ENCODE measurements around the gene RBP5. TPM values are rescaled to one million over a fixed set of nuclear protein-coding genes. Genes with fewer than 3 reads are reported as not detected.

RBP5 gene
- total RNA-seq, 1 experiment from 2014 or later: 2.6 TPM

DNA sequence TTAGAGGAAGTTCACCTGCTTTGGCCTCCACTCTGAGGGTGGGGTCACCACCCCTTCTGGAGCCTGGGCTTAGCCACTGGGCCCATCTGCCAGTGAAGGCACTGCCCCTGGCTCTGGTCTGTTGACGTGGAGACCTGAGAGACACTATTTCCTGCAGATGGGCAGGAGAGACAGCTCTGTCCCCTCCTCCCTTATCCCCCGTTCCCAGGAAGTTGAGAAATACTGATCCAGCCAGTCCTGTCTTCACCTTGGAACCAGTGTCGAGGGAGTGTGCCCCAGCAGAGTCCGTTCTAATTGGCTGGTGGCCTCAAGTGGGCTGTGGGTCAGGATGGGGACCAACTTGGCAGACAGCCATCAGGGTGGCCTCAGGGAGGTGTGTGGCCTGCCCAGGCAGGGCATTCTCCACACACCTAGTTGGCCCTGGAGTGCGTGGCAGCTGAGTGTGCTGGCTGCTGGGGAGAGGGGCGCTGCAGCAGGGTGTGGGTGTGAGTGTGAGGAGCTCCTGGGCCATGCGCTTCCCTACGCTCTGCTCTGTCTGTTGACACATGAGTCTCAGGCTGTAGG is 26.9 kb upstream of the RBP5 start:
- Histone ChIP-seq H3K27me3 (ENCODE audit: control insufficient read depth, insufficient read depth, low read length) (no peaks in the 10 kb centered on the region), H3K36me3 (replicated peaks; ENCODE audit: control insufficient read depth, insufficient read depth, low read length) (no peaks in the 10 kb centered on the region; the same call in 1 of the 2 replicates), H3K4me3 (ENCODE audit: insufficient read depth, low read depth, low read length) (no peak overlapping the region)
- no peak for DNase-seq

DNA sequence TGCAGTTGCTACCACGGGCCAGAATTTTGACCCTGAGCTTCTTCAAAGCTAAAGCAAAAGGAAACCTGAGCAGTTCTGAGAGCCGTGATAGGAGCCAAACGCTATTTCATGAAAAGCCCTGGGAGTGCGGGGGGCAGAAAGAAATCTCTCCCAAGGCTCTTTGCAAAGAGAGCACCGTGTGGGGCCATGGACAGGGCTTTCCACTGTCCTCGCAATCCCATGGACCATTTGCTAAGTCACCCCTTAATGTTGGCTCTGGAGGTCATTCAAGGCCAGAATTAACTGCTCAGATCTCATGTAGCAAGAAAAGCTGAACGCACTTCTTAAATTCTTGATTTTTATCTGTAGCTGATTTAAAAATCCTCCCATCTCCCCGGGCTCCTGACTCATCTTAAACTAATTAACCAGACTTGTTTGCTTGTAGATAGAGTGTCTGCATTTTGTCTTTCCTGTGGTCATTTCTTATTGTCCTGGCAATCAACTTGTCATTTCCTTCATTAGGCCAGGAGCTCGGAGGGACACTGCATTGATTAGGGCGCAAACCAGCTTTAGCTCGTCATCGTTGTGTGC is 26.3 kb upstream of the RBP5 start:
- no peaks in the 10 kb centered on the region; the same call in 1 of the 2 replicates for H3K36me3 ChIP-seq (replicated peaks; ENCODE audit: control insufficient read depth, insufficient read depth, low read length)
- no peaks in the 10 kb centered on the region for H3K27me3 ChIP-seq (ENCODE audit: control insufficient read depth, insufficient read depth, low read length)
- H3K4me3 ChIP-seq (ENCODE audit: insufficient read depth, low read depth, low read length): no peak overlapping the region
- peak; percentile 11 for DNase-seq

DNA sequence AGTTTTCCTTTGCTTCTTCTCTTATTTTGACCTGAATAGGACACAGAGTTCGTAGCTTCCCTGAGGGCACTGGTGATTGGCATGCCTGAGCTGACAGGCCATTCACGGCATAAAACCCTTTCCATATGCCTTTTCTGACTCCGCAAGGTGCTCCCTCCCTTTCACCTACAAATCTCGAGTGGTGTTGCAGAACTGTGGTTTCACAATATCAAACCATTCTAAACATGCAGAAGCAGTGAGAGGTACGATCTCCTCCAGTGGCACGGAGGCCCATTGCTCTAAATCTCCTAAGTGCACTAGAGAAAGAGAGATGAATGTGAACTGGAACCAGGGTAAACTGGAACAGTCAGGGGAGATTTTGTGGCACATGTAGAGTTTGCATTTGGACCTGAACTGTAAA is 25.4 kb upstream of the RBP5 start:
- Histone ChIP-seq H3K4me3 (ENCODE audit: insufficient read depth, low read depth, low read length) (no peak overlapping the region), H3K36me3 (replicated peaks; ENCODE audit: control insufficient read depth, insufficient read depth, low read length) (peaks cover 1% of the 10 kb centered on the region), H3K27me3 (ENCODE audit: control insufficient read depth, insufficient read depth, low read length) (no peaks in the 10 kb centered on the region)
- DNase-seq: peak; percentile 8

DNA sequence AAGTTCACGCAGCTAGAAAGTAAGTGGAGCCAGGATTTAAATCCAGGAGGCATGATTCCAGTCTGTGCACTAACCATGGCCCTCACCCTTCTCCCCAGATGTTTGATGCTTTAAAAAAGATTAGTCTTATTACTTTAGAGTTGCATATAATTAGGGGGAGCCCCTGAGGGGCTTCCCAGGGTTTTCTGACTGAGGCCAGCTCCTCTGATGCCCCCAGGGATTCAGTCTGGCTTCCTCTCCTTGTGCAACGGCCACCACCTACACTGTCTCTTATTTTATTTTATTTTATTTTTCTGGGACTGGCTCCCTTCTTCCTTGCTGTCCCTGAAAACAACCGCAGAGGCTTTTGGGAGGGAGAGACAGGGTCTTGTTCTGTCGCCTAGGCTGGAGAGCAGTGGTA is 24.1 kb upstream of the RBP5 start:
- no peak overlapping the region for H3K4me3 ChIP-seq (ENCODE audit: insufficient read depth, low read depth, low read length)
- H3K36me3 ChIP-seq (replicated peaks; ENCODE audit: control insufficient read depth, insufficient read depth, low read length): peaks cover 2% of the 10 kb centered on the region
- no peaks in the 10 kb centered on the region for H3K27me3 ChIP-seq (ENCODE audit: control insufficient read depth, insufficient read depth, low read length)
- DNase-seq: peak; percentile 13

DNA sequence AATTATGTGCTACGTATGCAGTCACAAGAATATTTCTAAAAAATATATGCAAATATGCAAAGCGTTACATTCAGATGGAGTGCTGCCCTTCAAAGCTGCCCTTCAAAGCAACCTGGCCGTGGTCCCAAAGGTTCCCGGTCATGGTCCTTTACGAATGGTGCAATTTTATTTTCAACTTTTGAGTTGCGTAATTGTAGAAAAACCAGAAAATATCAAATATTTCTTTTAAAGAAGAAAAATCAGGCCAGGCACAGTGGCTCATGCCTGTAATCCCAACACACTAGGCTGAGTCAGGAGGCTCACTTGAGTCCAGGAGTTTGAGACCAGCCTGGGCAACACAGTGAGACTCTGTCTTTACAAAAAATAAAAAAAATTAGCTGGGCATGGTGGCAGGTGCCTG is 22.8 kb upstream of the RBP5 start:
- Histone ChIP-seq H3K36me3 (replicated peaks; ENCODE audit: control insufficient read depth, insufficient read depth, low read length) (peaks cover 2% of the 10 kb centered on the region), H3K27me3 (ENCODE audit: control insufficient read depth, insufficient read depth, low read length) (no peaks in the 10 kb centered on the region), H3K4me3 (ENCODE audit: insufficient read depth, low read depth, low read length) (no peak overlapping the region)
- DNase-seq: no peak

DNA sequence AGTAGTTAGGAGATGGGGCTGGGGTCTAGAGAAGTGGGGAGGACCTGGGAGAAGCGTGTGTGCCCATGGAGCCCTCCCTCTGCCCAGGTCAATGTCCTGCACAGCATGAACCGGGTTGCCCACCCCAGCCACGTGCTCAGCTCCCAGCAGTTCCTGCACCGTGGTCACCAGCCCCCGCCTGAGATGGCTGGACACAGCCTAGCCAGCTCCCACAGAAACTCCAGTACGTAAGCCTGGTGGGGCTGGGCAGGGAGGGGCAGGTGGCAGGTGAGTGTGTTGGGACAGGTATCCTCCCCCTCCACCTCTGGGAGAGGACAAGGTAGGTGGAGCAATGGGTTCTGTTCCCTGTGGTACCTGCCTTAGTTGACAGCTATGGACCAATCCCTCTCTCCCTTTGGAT is 22.2 kb upstream of the RBP5 start:
- DNase-seq: peak; percentile 10
- Histone ChIP-seq H3K36me3 (replicated peaks; ENCODE audit: control insufficient read depth, insufficient read depth, low read length) (peaks cover 2% of the 10 kb centered on the region), H3K4me3 (ENCODE audit: insufficient read depth, low read depth, low read length) (no peak overlapping the region), H3K27me3 (ENCODE audit: control insufficient read depth, insufficient read depth, low read length) (no peaks in the 10 kb centered on the region)

DNA sequence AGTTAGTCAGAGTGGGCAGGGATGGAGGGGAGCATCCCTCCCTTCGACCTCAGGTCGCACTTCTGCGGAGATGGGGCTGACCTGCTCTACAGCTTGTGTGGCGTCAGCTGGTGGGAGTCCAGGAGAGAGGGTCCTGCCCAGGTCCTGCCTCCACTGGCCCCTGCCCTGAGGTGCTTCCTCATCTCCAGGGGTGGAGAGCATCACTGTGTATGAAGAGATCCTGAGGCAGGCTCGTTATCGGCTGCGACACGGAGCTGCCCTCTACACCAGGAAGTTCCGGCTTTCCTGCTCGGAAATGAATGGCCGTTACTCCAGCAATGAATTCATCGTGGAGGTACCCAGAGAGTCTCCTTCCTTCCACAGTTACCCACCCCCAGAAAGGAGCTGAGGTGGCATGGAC is 21.7 kb upstream of the RBP5 start:
- peaks cover 2% of the 10 kb centered on the region for H3K36me3 ChIP-seq (replicated peaks; ENCODE audit: control insufficient read depth, insufficient read depth, low read length)
- no peak for DNase-seq
- H3K27me3 ChIP-seq (ENCODE audit: control insufficient read depth, insufficient read depth, low read length): no peaks in the 10 kb centered on the region
- no peak overlapping the region for H3K4me3 ChIP-seq (ENCODE audit: insufficient read depth, low read depth, low read length)

DNA sequence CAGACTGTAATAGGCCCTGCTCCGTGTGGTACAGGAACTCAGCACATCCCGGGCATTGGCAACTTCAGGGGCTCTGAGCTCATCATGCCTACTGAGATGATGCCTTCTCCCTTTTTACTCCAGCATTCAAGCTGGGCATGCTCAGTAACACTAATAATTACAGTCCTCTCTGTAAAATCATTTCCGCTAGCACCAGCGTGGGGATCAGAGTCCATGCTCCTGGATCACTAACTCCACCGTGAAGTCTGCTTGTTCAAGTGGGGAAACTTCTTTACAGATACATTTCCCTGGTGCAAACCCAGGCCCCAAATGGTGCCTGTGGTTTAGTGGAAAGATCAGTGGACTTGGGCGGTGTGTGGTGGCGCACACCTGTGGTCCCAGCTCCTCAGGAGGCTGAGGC is 18.2 kb upstream of the RBP5 start:
- DNase-seq: no peak
- Histone ChIP-seq H3K36me3 (replicated peaks; ENCODE audit: control insufficient read depth, insufficient read depth, low read length) (peaks cover 5% of the 10 kb centered on the region), H3K4me3 (ENCODE audit: insufficient read depth, low read depth, low read length) (no peak overlapping the region), H3K27me3 (ENCODE audit: control insufficient read depth, insufficient read depth, low read length) (no peaks in the 10 kb centered on the region)

DNA sequence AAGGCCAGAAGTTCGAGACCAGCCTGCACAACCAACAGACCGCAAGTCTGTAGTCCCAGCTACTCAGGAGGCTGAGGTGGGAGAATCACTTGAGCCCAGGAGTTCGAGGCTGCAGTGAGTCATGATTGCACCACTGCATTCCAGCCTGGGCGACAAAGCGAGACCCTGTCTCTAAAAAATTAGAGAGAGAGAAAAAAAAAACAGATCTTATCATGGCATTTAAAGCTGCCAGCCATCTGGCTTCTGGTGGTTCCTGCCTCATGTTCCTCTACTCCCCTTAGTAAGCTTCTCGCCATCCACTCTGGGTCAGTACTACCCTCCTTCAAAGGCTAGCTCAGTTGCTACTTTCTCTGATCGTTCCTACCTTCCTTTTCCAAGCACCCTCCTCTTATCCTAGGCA is 17.5 kb upstream of the RBP5 start:
- DNase-seq: no peak
- no peaks in the 10 kb centered on the region for H3K27me3 ChIP-seq (ENCODE audit: control insufficient read depth, insufficient read depth, low read length)
- H3K4me3 ChIP-seq (ENCODE audit: insufficient read depth, low read depth, low read length): no peak overlapping the region
- peaks cover 5% of the 10 kb centered on the region for H3K36me3 ChIP-seq (replicated peaks; ENCODE audit: control insufficient read depth, insufficient read depth, low read length)

DNA sequence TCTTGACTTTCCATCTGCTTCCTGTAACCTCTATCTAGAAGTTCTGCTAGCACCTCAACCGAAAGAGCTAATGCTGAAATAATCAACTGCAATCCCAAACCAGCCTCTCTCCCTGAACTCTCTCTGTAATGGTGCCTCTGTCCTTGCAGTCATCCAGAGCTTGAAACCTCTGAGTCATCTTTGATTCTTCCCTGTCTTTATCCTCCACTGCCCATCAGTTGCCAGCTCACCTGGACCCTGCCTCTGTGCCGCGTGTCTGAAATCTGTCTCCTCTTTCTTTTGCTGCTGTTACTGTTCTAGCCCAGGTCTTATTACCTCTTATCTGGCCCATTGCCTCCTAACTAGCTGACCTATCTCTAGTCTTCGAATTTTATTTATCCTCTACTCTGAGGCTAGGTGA is 17.0 kb upstream of the RBP5 start:
- H3K36me3 ChIP-seq (replicated peaks; ENCODE audit: control insufficient read depth, insufficient read depth, low read length): peaks cover 5% of the 10 kb centered on the region
- H3K4me3 ChIP-seq (ENCODE audit: insufficient read depth, low read depth, low read length): no peak overlapping the region
- no peaks in the 10 kb centered on the region for H3K27me3 ChIP-seq (ENCODE audit: control insufficient read depth, insufficient read depth, low read length)
- no peak for DNase-seq

DNA sequence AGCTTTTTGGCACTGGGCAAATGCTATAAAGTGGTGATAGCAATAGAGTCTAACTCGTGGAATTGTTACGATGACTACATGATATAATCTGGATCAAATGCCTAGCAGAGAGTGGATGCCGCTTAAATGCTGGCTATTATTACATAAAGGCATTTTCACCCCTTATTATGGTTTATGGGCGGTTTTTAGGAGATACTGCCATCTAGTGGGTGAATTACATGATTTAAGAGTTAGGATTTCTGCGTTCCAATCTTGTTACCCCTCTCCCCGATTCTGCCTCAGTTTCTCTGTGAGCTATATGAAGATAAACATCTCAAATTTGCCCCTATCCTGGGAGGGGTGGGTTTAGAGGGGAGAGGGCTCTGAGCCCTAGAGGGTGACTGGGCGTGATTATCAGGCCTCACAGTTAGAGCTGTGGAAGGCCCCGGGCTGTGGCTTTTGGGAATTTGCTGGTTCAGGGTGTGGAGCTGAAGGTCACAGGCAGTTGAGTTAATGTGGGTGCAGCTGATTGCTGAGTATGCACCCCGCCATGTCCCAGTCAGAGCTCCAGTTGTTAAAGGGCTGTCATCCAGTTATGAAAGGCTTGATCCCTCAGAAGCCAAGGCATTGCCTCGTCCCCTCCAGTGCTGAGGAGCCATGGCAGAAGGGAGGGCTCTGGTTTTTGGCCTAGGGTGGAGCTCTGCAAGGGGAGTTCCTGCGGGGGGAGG is 15.9 kb upstream of the RBP5 start:
- Histone ChIP-seq H3K36me3 (replicated peaks; ENCODE audit: control insufficient read depth, insufficient read depth, low read length) (peaks cover 5% of the 10 kb centered on the region), H3K4me3 (ENCODE audit: insufficient read depth, low read depth, low read length) (no peak overlapping the region), H3K27me3 (ENCODE audit: control insufficient read depth, insufficient read depth, low read length) (no peaks in the 10 kb centered on the region)
- DNase-seq: peak; percentile 74

DNA sequence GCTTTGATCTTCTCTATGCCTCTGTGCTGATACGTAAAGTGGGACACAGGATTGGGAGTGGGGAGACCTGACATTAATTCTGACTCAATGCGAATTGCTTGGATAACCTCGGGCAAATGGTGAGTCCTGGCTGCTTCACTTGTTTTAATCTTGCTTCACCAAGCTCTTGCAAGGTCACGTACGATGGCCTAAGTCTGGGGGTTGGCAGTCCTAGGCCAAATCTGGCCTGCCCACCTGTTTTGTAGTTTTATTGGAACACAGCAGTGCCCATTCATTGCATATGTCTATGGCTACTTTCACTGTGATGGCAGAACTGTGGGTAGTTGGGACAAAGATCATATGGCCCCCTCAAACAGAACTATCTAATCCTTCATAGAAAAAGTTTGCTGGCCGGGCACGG is 14.9 kb upstream of the RBP5 start:
- Histone ChIP-seq H3K27me3 (ENCODE audit: control insufficient read depth, insufficient read depth, low read length) (no peaks in the 10 kb centered on the region), H3K36me3 (replicated peaks; ENCODE audit: control insufficient read depth, insufficient read depth, low read length) (peaks cover 3% of the 10 kb centered on the region), H3K4me3 (ENCODE audit: insufficient read depth, low read depth, low read length) (no peak overlapping the region)
- DNase-seq: no peak

DNA sequence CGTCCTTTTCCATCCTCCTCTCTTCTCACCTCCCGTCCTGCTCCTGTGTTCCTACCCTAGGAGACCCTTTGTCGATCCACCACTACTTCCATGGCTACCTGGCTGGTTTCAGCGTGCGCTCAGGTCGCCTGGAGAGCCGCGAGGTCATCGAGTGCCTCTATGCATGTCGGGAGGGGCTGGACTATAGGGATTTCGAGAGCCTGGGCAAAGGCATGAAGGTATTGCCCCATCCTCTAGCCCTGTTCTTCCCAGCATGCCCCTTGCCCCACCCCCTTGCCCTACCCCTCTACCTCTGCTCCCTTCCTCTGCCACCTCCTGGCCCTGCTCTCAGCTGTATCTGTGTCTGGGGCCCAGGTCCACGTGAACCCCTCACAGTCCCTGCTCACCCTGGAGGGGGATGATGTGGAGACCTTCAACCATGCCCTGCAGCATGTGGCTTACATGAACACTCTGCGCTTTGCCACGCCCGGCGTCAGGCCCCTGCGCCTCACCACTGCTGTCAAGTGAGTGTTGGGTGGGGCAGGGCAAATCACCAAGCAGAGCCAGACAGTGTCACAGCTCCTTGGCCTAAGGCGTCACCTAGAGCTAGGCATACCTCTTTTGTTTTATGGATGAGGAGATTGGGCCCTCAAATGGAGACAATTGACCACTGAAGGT is 14.2 kb upstream of the RBP5 start:
- DNase-seq: no peak
- H3K4me3 ChIP-seq (ENCODE audit: insufficient read depth, low read depth, low read length): no peak overlapping the region
- no peaks in the 10 kb centered on the region for H3K27me3 ChIP-seq (ENCODE audit: control insufficient read depth, insufficient read depth, low read length)
- peaks cover 3% of the 10 kb centered on the region for H3K36me3 ChIP-seq (replicated peaks; ENCODE audit: control insufficient read depth, insufficient read depth, low read length)

DNA sequence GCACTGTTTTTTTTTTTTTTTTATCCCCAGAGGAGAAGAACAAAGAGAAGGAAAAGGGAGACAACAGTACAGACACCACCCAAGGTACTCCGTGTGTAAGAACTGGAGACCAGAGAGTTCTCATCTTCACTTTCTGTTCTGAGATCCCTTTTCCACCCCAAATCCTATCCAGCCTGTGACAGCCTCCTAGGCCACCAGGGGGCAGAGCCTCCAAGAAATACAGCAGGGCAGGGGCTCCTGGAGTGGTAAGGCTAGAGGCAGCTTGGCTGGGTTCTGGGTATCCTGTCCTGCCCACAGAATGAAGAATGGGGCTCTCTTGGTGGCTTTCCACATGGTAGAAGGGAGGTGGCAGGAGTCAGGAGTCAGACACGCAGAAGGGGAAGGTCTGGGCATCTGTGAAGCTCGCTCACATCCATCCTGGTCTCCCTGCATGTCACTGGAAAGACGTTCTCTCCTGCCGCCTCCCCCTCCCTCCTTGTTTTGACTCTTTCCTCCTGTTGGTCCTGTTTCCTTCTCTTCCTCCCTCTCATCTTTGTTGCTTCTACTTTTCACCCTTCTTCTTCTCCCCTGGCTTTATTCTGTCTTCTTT is 13.5 kb upstream of the RBP5 start:
- peaks cover 7% of the 10 kb centered on the region for H3K36me3 ChIP-seq (replicated peaks; ENCODE audit: control insufficient read depth, insufficient read depth, low read length)
- no peak overlapping the region for H3K4me3 ChIP-seq (ENCODE audit: insufficient read depth, low read depth, low read length)
- peak; percentile 89 for DNase-seq
- no peaks in the 10 kb centered on the region for H3K27me3 ChIP-seq (ENCODE audit: control insufficient read depth, insufficient read depth, low read length)
